ENCODE measurements around the gene RIPOR3. TPM values are rescaled to one million over a fixed set of nuclear protein-coding genes. Genes with fewer than 3 reads are reported as not detected.

Gene RIPOR3
- total and polyA plus RNA-seq, 9 of the 15 experiments (the other 6 are each of a cell fraction or from before 2014, with no cell fraction given) = 3.3 to 62.7 (median 21.4) TPM

DNA sequence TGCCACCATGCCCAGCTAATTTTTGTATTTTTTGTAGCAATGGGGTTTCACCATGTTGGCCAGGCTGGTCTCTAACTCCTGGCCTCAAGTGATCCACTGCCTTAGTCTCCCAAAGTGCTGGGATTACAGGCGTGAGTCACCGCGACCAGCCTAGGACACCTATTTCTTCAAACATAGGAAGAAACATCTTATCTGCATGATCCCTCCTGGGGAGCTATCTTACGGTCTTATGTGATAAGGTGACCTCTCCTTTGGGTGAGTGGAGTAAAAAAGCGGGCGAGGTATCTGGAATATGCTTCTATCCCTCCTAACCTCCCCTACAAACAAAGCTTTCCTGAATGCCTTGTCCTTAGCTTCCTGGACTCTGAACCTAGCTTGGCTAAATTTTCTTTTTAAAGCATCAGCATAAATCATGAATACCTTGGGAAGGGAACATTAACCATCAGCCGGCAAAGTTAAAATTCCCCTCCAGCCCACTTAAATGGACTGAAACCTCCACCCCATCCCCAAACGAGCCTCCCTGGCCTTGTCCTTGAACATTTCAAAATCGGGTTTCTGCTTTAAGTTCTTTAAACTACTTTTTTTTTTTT is 24.5 kb downstream of the RIPOR3 start (continued):
- no peak for TF ChIP-seq ZMIZ1 (IDR thresholded peaks at IDR 0.05; ENCODE audit: low read depth in 2 of 2, low read length in 2 of 2)
- no peak for TF ChIP-seq ZNF740 (CRISPR knock-in tag; IDR thresholded peaks at IDR 0.05)
- no peak for TF ChIP-seq ZNF740 (tag; IDR thresholded peaks at IDR 0.05)
- TF ChIP-seq RBM17 (IDR thresholded peaks at IDR 0.05; ENCODE audit: borderline replicate concordance, low read depth, low read length) = no peak
- no peak for TF ChIP-seq MYC (IDR thresholded peaks at IDR 0.05; ENCODE audit: low read depth, low read length)
- TF ChIP-seq MYC (CRISPR knock-in tag; IDR thresholded peaks at IDR 0.05; ENCODE audit: borderline replicate concordance, low read depth) = no peak
- no peak for TF ChIP-seq NR4A1 (CRISPR knock-in tag; IDR thresholded peaks at IDR 0.05)
- TF ChIP-seq NR4A1 (tag; IDR thresholded peaks at IDR 0.05) = no peak
- TF ChIP-seq SNIP1 (IDR thresholded peaks at IDR 0.05; ENCODE audit: low read depth) = no peak
- TF ChIP-seq, protein P1, sequence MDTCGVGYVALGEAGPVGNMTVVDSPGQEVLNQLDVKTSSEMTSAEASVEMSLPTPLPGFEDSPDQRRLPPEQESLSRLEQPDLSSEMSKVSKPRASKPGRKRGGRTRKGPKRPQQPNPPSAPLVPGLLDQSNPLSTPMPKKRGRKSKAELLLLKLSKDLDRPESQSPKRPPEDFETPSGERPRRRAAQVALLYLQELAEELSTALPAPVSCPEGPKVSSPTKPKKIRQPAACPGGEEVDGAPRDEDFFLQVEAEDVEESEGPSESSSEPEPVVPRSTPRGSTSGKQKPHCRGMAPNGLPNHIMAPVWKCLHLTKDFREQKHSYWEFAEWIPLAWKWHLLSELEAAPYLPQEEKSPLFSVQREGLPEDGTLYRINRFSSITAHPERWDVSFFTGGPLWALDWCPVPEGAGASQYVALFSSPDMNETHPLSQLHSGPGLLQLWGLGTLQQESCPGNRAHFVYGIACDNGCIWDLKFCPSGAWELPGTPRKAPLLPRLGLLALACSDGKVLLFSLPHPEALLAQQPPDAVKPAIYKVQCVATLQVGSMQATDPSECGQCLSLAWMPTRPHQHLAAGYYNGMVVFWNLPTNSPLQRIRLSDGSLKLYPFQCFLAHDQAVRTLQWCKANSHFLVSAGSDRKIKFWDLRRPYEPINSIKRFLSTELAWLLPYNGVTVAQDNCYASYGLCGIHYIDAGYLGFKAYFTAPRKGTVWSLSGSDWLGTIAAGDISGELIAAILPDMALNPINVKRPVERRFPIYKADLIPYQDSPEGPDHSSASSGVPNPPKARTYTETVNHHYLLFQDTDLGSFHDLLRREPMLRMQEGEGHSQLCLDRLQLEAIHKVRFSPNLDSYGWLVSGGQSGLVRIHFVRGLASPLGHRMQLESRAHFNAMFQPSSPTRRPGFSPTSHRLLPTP (IDR thresholded peaks at IDR 0.05; ENCODE audit: borderline replicate concordance, extremely low read depth, insufficient read length) = no peak
- TF ChIP-seq ZBTB17 (CRISPR knock-in tag; IDR thresholded peaks at IDR 0.05) = no peak
- TF ChIP-seq ZFP1 (CRISPR knock-in tag; IDR thresholded peaks at IDR 0.05) = no peak
- no peak for TF ChIP-seq SRSF7 (optimal IDR thresholded peaks at IDR 0.05; ENCODE audit: low read depth, low read length)
- no peak for TF ChIP-seq ETV6 (IDR thresholded peaks at IDR 0.05; ENCODE audit: borderline replicate concordance in 1 of 2, low read depth in 2 of 2, low read length in 1 of 2)
- no peak for TF ChIP-seq ETV6 (CRISPR knock-in tag; IDR thresholded peaks at IDR 0.05; ENCODE audit: borderline replicate concordance)
- TF ChIP-seq, protein P2, sequence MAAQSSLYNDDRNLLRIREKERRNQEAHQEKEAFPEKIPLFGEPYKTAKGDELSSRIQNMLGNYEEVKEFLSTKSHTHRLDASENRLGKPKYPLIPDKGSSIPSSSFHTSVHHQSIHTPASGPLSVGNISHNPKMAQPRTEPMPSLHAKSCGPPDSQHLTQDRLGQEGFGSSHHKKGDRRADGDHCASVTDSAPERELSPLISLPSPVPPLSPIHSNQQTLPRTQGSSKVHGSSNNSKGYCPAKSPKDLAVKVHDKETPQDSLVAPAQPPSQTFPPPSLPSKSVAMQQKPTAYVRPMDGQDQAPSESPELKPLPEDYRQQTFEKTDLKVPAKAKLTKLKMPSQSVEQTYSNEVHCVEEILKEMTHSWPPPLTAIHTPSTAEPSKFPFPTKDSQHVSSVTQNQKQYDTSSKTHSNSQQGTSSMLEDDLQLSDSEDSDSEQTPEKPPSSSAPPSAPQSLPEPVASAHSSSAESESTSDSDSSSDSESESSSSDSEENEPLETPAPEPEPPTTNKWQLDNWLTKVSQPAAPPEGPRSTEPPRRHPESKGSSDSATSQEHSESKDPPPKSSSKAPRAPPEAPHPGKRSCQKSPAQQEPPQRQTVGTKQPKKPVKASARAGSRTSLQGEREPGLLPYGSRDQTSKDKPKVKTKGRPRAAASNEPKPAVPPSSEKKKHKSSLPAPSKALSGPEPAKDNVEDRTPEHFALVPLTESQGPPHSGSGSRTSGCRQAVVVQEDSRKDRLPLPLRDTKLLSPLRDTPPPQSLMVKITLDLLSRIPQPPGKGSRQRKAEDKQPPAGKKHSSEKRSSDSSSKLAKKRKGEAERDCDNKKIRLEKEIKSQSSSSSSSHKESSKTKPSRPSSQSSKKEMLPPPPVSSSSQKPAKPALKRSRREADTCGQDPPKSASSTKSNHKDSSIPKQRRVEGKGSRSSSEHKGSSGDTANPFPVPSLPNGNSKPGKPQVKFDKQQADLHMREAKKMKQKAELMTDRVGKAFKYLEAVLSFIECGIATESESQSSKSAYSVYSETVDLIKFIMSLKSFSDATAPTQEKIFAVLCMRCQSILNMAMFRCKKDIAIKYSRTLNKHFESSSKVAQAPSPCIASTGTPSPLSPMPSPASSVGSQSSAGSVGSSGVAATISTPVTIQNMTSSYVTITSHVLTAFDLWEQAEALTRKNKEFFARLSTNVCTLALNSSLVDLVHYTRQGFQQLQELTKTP (IDR thresholded peaks at IDR 0.05; ENCODE audit: low read depth in 1 of 2, partially characterized antibody in 2 of 2) = no peak

Data from K562 (cell line).